ENCODE data around the gene DUSP10.

The DUSP10 gene

DNA sequence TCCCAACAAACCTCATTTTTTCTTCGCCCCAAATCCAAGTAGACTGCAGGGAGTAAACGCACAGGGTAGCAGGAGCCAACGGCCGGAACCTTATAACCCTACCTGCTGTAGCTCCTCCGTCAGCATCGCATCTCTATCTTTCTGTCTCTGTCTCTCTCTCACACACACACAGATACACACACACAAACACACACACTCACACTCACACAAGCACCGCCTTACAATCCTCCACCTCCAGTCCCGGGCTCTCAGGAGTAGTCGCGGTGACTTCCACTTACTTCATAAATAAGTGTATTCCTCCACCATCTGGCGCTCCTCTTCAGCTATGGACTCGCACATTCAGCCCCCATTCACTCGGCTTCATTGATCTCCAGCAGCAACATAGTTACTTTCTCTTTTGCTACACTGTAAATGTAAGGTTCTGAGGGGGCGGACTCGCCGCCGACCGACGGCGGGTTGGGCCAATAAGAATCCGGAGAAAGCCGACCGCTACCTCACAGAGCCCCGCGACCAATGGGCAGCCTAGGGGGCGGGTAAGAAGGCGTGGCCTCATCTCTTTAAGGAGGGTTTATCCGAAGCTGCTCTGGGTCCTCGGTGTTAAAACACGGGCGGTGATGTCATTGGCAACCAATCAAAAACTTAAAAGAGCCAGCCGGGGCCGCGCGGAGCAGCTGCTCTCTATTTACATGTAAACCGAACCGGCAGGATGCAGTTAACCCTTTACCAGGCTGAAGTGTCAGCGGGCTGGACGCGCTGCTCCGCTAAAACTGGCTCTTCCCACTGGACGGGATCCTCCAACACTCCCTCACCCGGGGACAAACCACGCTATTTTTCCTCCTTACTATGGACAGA lies at the start of gene DUSP10:
Gene DUSP10, minus strand, starts transcription at position 387 of the 852 bp plus-strand sequence. CDS start 2,345 bp downstream, outside the sequence.
- peak; percentile 100 for DNase-seq

DNA sequence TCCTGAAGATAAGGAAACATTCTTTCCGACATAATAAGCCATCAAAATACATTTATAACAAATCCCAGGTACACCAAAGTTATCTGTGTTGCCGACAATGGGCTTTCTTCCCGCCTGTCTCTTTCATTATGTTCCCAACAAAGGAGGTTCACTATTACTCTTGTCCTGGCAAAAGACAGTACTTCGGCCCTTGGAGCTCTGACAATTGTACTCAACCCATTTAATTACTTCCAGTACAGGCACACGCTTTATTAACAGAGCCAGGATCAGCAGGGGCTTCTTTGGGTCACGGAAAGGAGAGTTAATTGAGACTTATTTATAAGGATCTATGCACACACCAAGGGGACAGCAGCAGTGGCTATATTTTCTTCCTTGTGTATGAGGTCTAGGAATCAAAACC lies 46.6 kb upstream of the DUSP10 start:
- DNase-seq: no peak

DNA sequence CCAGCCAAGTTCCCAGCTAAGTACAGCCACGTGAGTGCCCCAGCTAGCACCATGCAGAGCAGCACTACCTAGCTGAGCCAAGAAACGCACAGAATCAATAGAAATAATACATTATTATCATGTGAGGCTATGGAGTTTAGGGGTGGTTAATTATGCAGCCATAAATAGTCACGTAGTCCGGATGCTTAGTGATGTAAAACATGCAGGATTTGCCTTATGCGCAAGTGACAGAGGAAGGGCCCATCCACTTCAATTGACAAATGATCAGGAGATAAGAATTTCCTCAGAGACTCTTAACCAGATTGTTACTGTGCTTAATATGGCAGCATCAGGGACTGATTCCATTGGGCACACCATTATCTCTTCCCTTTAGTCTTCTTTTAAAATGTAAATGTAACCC lies 44.8 kb upstream of the DUSP10 start:
- no peak for DNase-seq

DNA sequence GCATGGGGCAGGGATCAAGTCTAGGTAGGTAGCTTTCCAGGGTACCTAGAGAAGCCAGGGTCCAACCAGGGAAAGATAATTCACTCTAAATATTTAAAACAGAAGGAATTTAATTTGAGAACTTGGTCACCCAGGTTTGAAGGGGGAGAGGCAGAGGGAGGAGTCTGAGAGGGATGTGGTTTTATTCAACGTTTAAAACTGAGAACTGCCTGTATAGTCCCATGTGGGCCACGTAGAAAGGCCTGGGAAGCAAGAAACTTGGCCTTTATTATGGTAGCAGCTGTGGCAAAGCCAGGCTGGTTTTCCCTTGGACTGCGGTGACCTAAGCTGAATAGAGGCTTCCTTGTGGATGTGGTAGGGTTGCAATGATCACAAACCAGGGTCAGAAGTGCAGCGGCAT lies 42.0 kb upstream of the DUSP10 start:
- DNase-seq: no peak

DNA sequence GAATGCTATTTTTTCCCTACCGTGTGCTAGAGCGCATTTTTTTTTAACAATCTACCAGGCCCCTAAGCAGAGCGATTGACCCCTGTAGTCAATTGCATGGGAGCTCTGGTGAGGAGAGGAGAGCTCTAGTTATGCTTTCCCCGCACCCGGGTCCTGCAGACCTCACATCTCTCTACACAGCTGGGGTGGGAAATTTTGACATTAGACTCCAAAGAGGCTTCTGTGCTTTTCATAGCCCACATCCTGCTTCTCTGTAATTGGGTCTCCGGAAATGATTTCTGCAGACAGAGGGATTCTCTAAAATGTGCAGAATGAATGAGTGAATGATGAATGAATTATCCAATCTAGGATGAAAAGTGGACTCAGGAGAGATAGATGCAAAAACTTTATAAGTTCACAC lies 41.5 kb upstream of the DUSP10 start:
- DNase-seq: no peak

DNA sequence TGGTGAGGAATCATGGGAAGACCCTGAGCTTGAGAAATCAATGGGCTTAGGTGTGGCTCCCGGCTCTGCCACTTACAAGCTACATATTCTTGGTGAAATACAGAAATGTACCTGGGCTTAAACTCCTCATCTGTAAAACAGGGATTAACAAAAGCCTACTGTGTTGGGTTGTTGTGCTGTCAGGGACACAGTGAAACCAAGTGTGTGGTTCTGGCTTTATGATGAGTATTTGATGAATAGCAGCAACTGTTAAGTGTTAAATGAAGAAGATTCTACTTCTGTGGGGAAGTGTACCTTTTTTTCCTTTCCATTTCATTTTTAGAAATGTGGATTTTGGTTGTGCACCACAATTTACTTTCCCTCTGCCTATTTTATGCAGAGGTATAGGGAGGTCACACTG lies 41.1 kb upstream of the DUSP10 start:
- DNase-seq: no peak

DNA sequence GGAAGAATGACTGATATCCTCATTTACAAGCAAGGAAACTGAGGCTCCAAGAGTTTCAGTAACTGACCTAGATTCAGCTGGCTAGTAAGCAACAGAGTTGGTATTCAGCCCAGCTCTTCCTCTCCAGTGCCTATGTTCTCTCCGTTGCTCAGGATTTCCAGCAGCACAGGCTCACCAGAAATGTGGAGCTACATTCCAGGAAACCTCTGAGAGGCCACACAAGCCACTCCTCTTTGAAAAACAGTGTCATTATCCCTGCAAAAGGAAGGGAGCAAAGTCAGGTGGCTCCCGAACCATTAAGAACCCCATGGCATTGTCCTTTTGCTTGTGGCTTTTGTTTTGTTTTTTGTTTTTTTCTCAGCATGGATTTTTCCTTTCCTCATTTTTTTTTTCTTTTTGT lies 40.6 kb upstream of the DUSP10 start:
- DNase-seq: no peak

DNA sequence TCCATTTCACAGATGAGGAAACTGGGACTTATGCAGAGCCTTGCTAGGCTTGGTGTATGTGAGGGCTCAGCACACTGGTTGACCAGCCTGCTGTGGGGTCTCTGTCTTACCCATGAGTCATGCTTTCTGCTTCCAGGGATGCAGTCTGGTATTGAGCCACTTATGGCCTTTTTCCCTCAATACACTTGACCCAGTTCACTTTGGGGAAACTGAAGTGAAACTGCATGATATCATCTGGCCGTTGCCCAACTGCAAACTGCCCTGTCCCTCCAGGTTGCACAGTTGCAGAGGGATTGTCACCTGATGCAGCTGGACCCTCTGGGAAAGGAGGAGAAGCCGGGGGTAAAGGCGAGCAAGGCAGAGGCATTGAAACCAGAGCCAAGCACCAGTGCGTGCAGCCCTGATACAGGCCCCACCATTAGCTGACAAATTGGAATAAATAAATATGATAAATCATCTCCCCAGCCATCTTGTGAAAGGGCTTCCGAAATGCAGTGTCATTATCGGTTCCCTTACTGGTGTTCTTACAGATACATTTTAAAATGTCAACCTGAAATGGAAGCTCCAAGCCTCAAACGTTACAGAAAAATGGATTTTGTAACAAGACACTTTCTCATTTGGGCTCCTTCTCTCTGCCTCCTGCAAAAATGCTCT lies 39.3 kb upstream of the DUSP10 start:
- no peak for DNase-seq

DNA sequence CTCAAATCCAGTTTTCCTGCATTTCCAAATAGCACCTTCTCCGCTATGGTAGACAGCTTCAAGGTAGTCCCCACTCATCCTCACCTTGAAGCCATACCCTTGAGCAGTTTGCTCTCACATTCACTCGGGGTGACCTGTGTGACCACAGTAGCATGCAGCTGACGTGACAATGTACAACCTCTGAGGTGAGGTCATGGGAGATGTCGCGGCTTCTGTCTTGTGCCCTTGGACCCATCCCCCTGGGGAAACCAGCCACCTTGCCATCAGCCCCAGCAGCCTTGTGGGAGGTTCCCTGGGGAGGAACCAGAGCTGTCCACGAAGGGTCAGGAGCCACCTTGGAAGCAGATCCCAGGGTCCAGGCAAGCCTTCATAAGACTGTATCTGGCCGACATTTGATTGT lies 38.3 kb upstream of the DUSP10 start:
- DNase-seq: no peak

DNA sequence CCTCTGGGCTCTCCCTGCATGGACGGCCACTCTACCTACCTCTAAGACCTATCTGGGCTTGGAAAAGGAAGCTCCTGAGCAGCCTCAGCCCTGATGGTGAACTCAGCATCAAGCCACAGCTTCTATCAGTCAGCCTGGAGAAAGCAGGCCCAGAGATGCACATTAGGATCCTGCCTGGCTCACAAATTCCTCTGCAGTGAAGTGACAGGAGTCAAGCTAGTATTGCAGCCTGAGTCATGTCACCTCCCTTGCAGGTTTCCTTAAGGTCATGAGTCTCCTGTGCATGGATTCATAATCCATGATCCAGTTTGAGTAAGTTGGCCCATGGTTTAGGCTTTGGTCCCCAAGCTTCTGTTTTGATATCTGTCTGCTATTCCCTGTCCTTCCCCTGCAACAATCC lies 37.9 kb upstream of the DUSP10 start:
- DNase-seq: no peak

DNA sequence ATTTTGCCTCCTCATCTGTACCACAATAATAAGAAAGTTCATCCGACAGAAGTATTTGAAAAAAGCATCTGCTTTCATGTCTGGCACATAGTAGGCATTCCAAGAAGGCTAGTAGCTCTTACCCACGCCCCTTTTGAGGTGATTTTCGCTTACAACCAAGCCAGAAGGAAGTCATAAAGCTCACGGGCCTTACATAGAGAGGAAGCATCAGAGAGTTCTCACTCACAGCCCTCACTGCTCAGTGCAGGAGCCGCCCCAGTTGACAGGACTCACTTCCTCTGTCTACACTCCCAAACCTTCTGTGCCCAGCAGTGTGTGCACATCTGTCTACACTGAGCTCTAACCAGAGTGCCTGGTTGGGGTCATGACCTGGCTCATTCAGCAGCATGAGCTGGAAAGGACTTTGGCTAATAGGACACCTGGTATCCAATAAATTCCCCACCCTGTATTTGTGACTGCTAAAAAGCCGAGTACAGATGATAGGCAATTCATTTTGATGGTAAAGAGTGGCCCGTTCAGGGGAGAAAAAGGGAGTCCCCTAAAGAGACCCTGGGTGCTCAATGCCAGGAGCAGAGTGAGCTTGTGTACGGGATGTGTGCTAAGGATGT lies 36.8 kb upstream of the DUSP10 start:
- no peak for DNase-seq

DNA sequence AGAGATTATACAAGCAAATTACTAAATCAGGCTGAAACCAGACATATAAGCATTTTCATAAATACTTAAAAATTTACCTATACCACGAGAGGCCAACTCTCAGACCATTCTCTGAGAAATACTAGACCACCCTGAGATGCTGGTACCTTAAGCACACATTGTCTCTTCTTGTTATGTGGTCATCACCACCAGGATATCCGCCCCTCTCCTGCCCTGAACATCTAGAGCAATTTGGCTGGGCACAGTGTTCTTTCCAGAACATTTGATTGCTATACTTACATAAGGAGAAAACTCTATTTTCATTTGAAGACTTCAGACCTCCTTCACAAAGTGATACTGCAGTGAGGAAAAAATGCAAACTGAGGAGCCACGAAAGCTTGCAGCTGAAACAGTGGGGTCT lies 36.2 kb upstream of the DUSP10 start:
- no peak for DNase-seq

DNA sequence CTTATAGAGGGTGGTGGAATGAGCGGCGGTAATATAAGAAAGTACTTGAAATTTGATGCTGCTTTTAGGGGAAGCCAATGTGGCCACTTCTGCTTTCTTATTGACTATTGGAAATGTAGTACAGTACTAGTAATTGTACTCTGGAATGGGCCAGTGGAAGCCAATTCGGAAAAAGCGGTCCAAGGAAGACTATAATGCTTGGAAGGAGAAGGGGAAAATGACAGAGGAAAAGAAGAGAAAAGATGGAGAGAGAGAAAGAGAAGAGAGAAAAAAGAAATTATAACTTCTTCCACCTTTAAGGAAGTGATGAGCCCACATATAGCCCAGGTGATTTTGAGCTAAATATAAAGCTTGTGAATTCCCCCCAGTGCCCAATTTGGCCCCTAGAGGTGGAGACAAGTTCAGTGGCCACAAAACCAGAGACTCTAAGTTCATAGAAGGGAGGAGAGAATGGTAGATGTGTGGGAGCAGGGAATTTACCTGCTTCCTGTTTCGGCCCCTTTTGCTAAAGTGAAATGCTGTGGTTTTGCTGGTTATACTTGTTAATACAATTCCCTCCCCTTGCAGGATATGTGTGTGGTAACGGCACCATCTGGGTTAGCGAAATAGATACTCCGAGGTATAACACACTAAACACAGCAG lies 35.7 kb upstream of the DUSP10 start:
- DNase-seq: no peak

DNA sequence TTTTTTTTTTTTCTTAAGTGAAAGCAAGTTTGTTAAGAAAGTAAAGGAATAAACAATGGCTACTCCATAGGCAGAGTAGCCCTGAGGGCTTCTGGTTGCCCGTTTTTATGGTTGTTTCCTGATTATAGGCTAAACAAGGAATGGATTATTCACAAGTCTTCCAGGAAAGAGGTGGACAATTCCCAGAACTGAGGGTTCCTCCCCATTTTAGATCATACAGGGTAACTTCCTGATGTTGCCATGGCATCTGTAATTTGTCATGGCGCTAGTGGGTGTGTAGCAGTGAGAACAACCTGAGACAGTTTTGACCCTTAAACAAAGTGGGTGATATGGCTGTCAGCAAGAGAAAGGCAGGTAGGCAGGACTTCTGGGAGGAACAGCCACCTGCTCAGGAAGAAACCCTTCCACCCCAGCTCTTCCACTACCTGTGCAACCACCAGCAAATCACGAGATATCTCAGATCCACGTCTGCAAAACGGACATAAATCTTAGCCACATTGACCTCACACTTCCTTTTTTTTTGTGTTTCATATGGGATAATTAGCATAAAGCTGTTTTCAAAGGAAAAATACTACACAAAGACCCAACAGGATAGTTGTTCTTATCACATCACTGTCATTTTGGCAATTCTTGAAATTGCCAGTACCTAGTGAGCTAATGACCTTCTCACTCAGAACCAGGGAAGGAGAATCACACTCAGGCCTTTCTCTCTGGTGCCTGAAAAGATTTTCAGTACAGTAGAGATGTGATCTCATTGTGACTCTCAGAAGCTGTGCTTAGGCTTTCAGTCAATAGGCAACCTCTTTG lies 34.8 kb upstream of the DUSP10 start:
- no peak for DNase-seq

DNA sequence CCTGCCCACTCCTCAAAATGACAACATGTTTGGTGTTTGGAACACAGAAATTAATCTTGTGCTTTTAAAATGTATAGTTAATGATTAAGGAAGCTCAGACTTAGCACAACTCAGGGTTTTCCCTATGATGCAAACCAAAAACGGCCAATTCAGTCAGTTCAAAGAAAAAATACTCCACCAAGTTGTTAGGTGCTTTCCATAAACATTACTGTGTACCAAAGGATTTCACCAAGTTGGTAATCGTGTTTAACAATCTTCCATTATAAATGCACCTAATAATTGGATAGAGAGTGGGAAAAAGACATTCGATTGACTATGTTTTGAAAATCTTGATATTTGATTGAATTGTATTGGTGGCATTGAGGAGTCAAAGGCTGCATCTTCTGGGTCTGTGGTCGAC lies 33.3 kb upstream of the DUSP10 start:
- DNase-seq: peak; percentile 8

DNA sequence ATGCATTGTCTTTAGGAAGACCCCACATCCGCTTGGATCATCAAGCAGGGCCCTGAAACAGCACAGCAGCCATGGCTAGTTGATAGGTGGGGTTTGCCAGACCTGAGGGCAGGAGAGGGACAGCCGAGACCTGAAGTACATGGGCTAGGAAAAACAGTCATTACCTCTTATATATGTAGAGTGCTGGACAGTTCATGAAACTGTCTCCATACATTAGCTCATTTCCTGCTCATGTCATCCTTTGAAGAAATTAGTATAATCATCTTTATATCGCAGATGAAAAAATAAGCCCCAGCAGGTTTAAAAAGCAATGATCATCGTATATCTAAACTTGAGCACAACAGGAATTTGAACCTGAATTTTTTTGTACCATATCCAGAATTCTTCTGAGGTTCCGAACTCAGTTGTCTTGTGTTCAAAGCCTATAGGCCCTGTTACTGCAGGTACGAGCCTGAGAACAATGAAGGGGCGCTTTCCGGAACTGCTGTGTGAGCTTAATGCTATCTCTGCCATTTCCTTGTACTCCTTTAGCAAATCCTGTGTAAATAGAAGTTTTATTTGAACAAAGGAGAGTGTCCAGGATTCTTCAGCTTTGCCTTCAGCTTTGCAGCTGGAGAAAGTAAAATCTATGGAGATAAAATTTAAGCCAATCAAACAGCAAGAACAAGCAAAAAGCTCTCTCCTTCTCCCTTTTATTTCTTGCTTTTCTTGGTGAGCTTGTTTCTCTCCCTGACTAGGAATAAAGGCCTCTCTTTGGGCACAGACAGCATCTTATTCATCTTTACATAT lies 32.4 kb upstream of the DUSP10 start:
- DNase-seq: no peak

DNA sequence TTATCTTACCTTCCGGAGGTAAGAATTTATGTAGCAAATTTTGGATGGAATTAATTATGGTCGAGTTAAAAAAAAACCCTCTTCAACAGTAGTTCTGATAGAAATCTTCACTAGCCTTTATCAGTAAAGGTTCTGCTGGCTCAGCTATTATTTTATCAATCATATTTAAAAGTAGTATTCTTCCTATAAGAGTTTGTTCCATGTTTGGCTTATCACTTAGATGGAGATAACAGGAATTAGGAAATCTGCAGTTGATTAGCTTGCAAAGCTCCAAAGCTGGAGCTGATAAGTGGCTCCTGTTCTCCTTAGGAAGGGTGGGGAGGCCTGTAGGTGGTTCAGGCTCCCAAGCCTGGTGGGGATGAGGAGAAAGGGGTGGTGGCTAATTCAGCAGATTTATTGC lies 31.5 kb upstream of the DUSP10 start:
- DNase-seq: no peak

DNA sequence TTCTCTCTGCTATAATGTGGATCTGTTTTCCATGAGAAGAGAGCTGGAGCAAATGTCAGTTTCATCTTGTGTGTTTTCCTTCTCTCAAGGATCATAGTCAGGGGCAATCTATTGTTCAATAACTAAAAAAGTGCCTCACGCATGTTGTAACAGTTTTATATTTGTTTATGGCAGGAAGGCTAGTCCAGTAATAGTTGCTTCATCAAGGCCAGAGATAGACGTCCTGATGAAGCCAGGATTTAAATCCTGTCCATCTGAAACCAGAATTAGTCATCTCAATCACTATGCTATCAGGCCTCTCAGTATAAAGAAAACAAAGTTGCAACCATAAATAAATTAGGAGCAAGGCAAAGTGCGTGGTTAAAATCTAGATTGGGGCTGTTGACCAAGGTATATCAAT lies 30.2 kb upstream of the DUSP10 start:
- no peak for DNase-seq

DNA sequence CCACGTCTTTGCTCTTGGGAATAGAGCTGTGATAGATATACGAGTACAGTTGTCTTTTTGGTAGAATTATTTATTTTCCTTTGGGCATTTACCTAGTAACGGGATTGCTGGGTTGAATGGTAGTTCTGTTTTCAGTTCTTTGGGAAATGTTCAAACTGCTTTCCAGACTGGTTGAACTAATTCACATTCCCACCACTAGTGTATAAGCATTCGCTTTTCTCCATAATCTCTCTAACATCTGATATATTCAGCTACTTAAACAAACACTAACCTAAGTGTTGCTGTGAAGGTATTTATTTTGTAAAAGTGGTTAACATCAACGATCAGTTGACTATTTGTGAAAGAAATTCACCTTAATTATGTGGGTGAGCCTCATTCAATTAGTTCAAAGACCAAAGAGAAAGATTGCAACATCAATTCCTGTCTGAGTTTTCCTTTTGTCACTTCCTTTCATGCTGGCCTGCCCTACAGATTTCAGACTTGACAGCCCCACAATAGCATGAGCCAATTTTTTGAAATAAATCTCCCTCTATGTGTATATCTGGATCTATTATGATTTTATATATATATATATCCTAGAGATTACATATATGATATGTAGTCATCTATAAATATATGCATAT lies 26.7 kb upstream of the DUSP10 start:
- no peak for DNase-seq

DNA sequence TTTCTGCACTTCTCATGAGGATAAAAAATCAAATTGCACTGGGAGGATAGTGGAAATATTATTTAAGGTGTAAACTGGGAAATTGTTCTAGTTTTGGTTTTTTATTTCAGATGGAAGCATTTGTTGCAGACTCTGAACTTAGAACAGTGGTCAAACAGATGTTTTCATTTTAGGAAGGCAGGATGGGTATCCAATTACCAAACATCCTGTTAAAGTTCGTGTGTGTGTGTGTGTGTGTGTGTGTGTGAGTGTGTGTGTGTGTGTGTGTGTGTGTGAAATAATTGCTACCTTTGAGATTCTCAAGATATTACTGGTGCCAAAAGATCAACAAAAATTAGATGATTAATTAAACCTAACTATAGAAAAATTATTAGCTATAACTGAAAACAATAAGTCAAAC lies 24.3 kb upstream of the DUSP10 start:
- DNase-seq: no peak

DNA sequence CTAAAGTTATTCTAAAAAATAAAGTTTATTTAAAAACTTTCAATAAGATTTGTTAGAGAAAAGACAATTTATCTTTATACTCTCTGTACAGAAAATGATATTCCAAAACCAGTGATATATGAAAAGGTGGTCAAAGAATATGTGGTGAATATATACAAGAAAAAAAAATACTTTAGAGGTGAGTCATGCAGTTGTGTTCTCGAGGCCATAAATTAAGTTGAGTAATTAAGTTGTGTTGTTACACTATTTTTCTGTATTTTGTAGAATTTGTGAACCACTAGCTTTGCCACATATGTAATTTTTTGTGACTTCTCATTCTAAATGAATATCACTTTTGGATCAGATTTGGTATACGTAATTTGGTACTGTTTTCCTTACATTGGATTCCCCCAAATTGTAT lies 23.6 kb upstream of the DUSP10 start:
- peak; percentile 17 for DNase-seq

DNA sequence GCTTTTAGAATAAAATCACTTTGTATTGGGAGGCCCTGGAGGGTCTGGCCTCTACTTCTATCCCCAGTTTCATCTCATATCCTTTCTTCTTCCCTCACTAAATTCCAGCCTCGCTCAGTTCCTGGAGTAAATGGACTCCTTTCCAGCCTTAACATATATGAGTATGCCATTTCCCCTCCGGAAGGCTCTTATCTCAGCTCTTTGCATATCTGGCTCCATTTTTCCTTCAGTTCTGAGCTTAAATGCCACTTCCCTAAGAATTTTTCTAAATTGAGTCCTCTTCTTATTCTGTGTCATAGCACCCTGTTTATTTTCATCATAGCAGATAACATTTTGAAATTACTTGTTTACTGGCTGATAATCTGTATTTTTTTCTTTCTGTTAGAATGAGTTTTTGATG lies 20.2 kb upstream of the DUSP10 start:
- no peak for DNase-seq

Measured in kidney glomerular epithelial cell (primary cell).